PC-3 (cell line): Measurements from ENCODE around the gene HNRNPA2B1.

Experiments
- EZH2phosphoT487 ChIP-seq: fragments of 300-600 bp; sonication (generic); IDR thresholded peaks from 2 replicates; pipeline ENCODE4 v1.6.1; 2018; ENCODE audit warnings: mild to moderate bottlenecking, antibody characterized with exemption, low read length, borderline replicate concordance
- TF ChIP-seq, protein P1 (sequence below): fragments of 300-600 bp; sonication (generic); conservative IDR thresholded peaks from 2 replicates; pipeline ENCODE4 v1.5.1; 2017; ENCODE audit warnings: antibody characterized with exemption, low read depth, mild to moderate bottlenecking, low read length

DNA sequence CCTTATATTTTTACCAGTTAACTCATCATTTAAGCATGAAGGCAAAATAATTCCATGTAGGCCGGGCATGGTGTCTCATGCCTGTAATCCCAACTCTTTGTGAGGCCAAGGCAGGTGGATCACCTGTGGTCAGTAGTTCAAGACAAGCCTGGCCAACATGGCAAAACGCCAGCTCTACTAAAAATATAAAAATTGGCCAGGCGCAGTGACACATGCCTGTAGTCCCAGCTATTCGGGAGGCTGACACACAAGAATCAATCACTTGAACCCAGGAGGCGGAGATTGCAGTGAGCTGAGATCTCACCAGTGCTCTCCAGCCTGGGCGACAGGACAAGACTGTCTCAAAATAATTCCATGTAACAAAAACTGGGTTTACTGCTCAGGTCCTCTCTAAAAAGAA is 18.3 kb downstream of the HNRNPA2B1 start:
- TF ChIP-seq, protein P1, sequence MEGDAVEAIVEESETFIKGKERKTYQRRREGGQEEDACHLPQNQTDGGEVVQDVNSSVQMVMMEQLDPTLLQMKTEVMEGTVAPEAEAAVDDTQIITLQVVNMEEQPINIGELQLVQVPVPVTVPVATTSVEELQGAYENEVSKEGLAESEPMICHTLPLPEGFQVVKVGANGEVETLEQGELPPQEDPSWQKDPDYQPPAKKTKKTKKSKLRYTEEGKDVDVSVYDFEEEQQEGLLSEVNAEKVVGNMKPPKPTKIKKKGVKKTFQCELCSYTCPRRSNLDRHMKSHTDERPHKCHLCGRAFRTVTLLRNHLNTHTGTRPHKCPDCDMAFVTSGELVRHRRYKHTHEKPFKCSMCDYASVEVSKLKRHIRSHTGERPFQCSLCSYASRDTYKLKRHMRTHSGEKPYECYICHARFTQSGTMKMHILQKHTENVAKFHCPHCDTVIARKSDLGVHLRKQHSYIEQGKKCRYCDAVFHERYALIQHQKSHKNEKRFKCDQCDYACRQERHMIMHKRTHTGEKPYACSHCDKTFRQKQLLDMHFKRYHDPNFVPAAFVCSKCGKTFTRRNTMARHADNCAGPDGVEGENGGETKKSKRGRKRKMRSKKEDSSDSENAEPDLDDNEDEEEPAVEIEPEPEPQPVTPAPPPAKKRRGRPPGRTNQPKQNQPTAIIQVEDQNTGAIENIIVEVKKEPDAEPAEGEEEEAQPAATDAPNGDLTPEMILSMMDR = no peak
- no peak for TF ChIP-seq EZH2phosphoT487
